Prostate gland (tissue), 2 donors: ENCODE data around the gene OVCA2.

Experiments used
- CTCF ChIP-seq, 4 experiments: fragments of 200-600 bp in 2 of 4; fragments of 450-650 bp in 2 of 4; sonication (generic) in 2 of 4; IDR thresholded peaks; 1 replicate in 3 of 4; 2 replicates in 1 of 4; pipeline ENCODE4 v1.5.1; 2016 to 2019; ENCODE audit warnings: antibody characterized with exemption in 4 of 4, mild to moderate bottlenecking in 2 of 4, moderate library complexity in 2 of 4
- POLR2A ChIP-seq: fragments of 450-650 bp; IDR thresholded peaks from one replicate; pipeline ENCODE4 v1.6.1; 2016; ENCODE audit warnings: antibody characterized with exemption, mild to moderate bottlenecking

GRCh38 chr17:2028234-2028614, 13.6 kb upstream of the OVCA2 start:
- TF ChIP-seq CTCF (IDR thresholded peaks at IDR 0.05) (no peak), POLR2A (no peak)
